HEK293 (cell line): ENCODE measurements around the gene LGALS7.
"Not testable (repeated sequence)": the region's sequence is repeated elsewhere in the genome, so short reads cannot be mapped to it uniquely, and the experiment has no call there.

Experiments used
- CTCF ChIA-PET: fragments of 350-600 bp; formaldehyde crosslinking; extraction: SDS; loops from one replicate; lab custom pipeline; 2021; ENCODE audit warnings: antibody characterized with exemption; lab: Yijun Ruan, JAX
- POLR2A ChIA-PET: fragments of 300-600 bp; formaldehyde crosslinking; extraction: SDS; loops from one replicate; lab custom pipeline; 2020; ENCODE audit warnings: antibody characterized with exemption, inconsistent platforms; lab: Yijun Ruan, JAX
- H3K27ac ChIP-seq: fragments of 200-500 bp; sonication (Bioruptor generic); 2 replicates; pipeline ENCODE4 v1.5.1; 2014; ENCODE audit warnings: low read depth, low read length, control low read depth, inconsistent platforms; ENCODE audit errors: extremely low read depth
- H3K36me3 ChIP-seq, 2 experiments: fragments of 200-500 bp in 1 of 2; sonication (Bioruptor generic) in 1 of 2; 1 replicate in 1 of 2; 2 replicates in 1 of 2; pipeline ENCODE4 v1.5.1; 2014 to 2017; ENCODE audit warnings: inconsistent platforms in 2 of 2, low read length in 2 of 2; ENCODE audit not compliant: control insufficient read depth in 2 of 2, insufficient read depth in 1 of 2
- H3K4me1 ChIP-seq: fragments of 200-500 bp; sonication (Bioruptor generic); 2 replicates; pipeline ENCODE4 v1.5.1; 2014; ENCODE audit warnings: mild to moderate bottlenecking, low read length, inconsistent platforms; ENCODE audit not compliant: control insufficient read depth, insufficient read depth
- H3K4me3 ChIP-seq: 2 replicates; pipeline ENCODE4 v1.5.1; 2011; ENCODE audit warnings: low read depth, mild to moderate bottlenecking, control low read depth, low read length, moderate library complexity
- H3K9me3 ChIP-seq: fragments of 200-500 bp; sonication (Bioruptor generic); 2 replicates; pipeline ENCODE4 v1.5.1; 2014; ENCODE audit warnings: low read depth, low read length, inconsistent platforms; ENCODE audit not compliant: control insufficient read depth, insufficient read depth
- KLF10 ChIP-seq: fragments of 450-650 bp; IDR thresholded peaks from 2 replicates; pipeline ENCODE4 v1.5.1; 2018; ENCODE audit warnings: missing biosample characterization, mild to moderate bottlenecking, missing genetic modification characterization
- KLF17 ChIP-seq: fragments of 450-650 bp; formaldehyde crosslinking; IDR thresholded peaks from 2 replicates; pipeline ENCODE4 v1.5.1; 2016; ENCODE audit warnings: missing biosample characterization, missing genetic modification characterization
- MZF1 ChIP-seq: fragments of 450-650 bp; formaldehyde crosslinking; IDR thresholded peaks from 2 replicates; pipeline ENCODE4 v1.5.1; 2017; ENCODE audit warnings: missing biosample characterization, missing genetic modification characterization, borderline replicate concordance
- WT1 ChIP-seq: fragments of 450-650 bp; formaldehyde crosslinking; IDR thresholded peaks from 2 replicates; pipeline ENCODE4 v1.5.1; 2016; ENCODE audit warnings: missing biosample characterization, missing genetic modification characterization
- ZBTB17 ChIP-seq: fragments of 450-650 bp; formaldehyde crosslinking; IDR thresholded peaks from 2 replicates; pipeline ENCODE4 v1.5.1; 2016; ENCODE audit warnings: missing biosample characterization, missing genetic modification characterization
- ZFP3 ChIP-seq: fragments of 450-650 bp; formaldehyde crosslinking; IDR thresholded peaks from 2 replicates; pipeline ENCODE4 v1.5.1; 2016; ENCODE audit warnings: low read depth, missing biosample characterization, missing genetic modification characterization
- ZNF114 ChIP-seq: fragments of 450-650 bp; formaldehyde crosslinking; IDR thresholded peaks from 2 replicates; pipeline ENCODE4 v1.5.0; 2017; ENCODE audit warnings: missing biosample characterization, missing genetic modification characterization
- ZNF121 ChIP-seq: fragments of 450-650 bp; formaldehyde crosslinking; IDR thresholded peaks from 2 replicates; pipeline ENCODE4 v1.5.1; 2016; ENCODE audit warnings: missing biosample characterization, missing genetic modification characterization
- ZNF16 ChIP-seq: fragments of 450-650 bp; formaldehyde crosslinking; IDR thresholded peaks from 2 replicates; pipeline ENCODE4 v1.5.1; 2016; ENCODE audit warnings: low read depth, missing biosample characterization, missing genetic modification characterization
- ZNF19 ChIP-seq: fragments of 450-650 bp; formaldehyde crosslinking; IDR thresholded peaks from 2 replicates; pipeline ENCODE4; 2016; ENCODE audit warnings: missing biosample characterization, missing genetic modification characterization, low read depth
- ZNF311 ChIP-seq: fragments of 450-650 bp; formaldehyde crosslinking; IDR thresholded peaks from 2 replicates; pipeline ENCODE4 v1.5.1; 2017; ENCODE audit warnings: missing biosample characterization, missing genetic modification characterization, borderline replicate concordance
- ZNF341 ChIP-seq: fragments of 450-650 bp; formaldehyde crosslinking; IDR thresholded peaks from 2 replicates; pipeline ENCODE4; 2016; ENCODE audit warnings: low read depth, missing biosample characterization, missing genetic modification characterization
- ZNF350 ChIP-seq: fragments of 450-650 bp; formaldehyde crosslinking; IDR thresholded peaks from 2 replicates; pipeline ENCODE4 v1.5.0; 2017; ENCODE audit warnings: missing biosample characterization, mild to moderate bottlenecking, missing genetic modification characterization
- ZNF354C ChIP-seq: fragments of 450-650 bp; formaldehyde crosslinking; IDR thresholded peaks from 2 replicates; pipeline ENCODE4 v1.5.1; 2016; ENCODE audit warnings: missing biosample characterization, missing genetic modification characterization, low read depth, borderline replicate concordance
- ZNF621 ChIP-seq: fragments of 450-650 bp; formaldehyde crosslinking; IDR thresholded peaks from 2 replicates; pipeline ENCODE4 v1.5.1; 2017; ENCODE audit warnings: missing biosample characterization, missing genetic modification characterization
- ZNF645 ChIP-seq: fragments of 450-650 bp; formaldehyde crosslinking; IDR thresholded peaks from 2 replicates; pipeline ENCODE4; 2016; ENCODE audit warnings: missing biosample characterization, missing genetic modification characterization
- ZNF658 ChIP-seq: fragments of 450-650 bp; formaldehyde crosslinking; IDR thresholded peaks from 2 replicates; pipeline ENCODE4; 2016; ENCODE audit warnings: missing biosample characterization, missing genetic modification characterization
- ZNF670 ChIP-seq: fragments of 450-650 bp; formaldehyde crosslinking; IDR thresholded peaks from 2 replicates; pipeline ENCODE4 v1.5.1; 2016; ENCODE audit warnings: missing biosample characterization, missing genetic modification characterization, low read depth
- ZNF785 ChIP-seq: fragments of 450-650 bp; formaldehyde crosslinking; IDR thresholded peaks from 2 replicates; pipeline ENCODE4 v1.5.1; 2016; ENCODE audit warnings: missing biosample characterization, missing genetic modification characterization
- ZNF843 ChIP-seq: fragments of 450-650 bp; formaldehyde crosslinking; IDR thresholded peaks from 2 replicates; pipeline ENCODE4 v1.5.1; 2016; ENCODE audit warnings: missing biosample characterization, missing genetic modification characterization
- TF ChIP-seq, protein P1 (sequence below): fragments of 450-650 bp; formaldehyde crosslinking; IDR thresholded peaks from 2 replicates; pipeline ENCODE4 v1.5.1; 2016; ENCODE audit warnings: missing biosample characterization, missing genetic modification characterization

The LGALS7 gene

DNA sequence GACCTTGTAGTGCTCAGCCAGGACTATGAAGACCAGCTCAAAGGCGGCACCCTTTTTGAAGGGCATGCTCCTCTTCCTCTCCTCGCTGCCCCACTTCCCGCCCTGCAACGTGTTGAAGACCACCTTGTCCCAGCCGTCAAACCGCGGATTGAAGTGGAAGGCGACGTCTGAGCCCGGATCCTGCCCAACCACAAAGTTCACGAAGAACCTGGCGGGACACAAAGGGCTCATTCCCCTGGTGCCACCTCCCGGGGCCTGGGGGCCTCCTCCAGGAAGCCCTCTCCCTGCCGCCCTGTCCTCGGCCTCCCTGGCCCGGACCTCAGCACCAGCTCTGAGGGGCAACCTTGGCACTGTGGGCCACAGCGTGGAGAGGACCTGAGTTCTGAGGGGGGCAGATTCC lies 35.4 kb upstream of the LGALS7 start:
- POLR2A ChIA-PET, result interaction anchor here (0.7 kb wide), 1 partner anchor 122 kb away, joined by 3 read pairs; the partner anchor contains the start of genes MRPS12 and SARS2
- no peaks in the 10 kb centered on the region; a peak in 1 of 3 replicates for H3K36me3 ChIP-seq
- H3K9me3 ChIP-seq, result no peaks in the 10 kb centered on the region
- CTCF ChIA-PET, result no interaction called here
- no peak overlapping the region for H3K27ac ChIP-seq
- no peak overlapping the region for H3K4me3 ChIP-seq
- TF ChIP-seq, protein P1, sequence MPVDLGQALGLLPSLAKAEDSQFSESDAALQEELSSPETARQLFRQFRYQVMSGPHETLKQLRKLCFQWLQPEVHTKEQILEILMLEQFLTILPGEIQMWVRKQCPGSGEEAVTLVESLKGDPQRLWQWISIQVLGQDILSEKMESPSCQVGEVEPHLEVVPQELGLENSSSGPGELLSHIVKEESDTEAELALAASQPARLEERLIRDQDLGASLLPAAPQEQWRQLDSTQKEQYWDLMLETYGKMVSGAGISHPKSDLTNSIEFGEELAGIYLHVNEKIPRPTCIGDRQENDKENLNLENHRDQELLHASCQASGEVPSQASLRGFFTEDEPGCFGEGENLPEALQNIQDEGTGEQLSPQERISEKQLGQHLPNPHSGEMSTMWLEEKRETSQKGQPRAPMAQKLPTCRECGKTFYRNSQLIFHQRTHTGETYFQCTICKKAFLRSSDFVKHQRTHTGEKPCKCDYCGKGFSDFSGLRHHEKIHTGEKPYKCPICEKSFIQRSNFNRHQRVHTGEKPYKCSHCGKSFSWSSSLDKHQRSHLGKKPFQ (tag by site-specific recombination), result no peak
- TF ChIP-seq ZNF19 (tag by site-specific recombination), result no peak
- TF ChIP-seq ZNF341 (tag by site-specific recombination), result no peak
- TF ChIP-seq ZNF114 (tag by site-specific recombination), result no peak
- no peak for TF ChIP-seq ZNF621 (tag by site-specific recombination)
- TF ChIP-seq ZFP3 (tag by site-specific recombination), result no peak
- no peak for TF ChIP-seq ZNF311 (tag by site-specific recombination)
- no peak for TF ChIP-seq ZNF645 (tag by site-specific recombination)
- no peak for TF ChIP-seq ZNF785 (tag by site-specific recombination)
- TF ChIP-seq ZNF670 (tag by site-specific recombination), result no peak
- TF ChIP-seq ZNF354C, result no peak
- TF ChIP-seq ZNF843 (tag by site-specific recombination), result no peak
- no peak for TF ChIP-seq ZNF16 (tag by site-specific recombination)
- no peak for TF ChIP-seq ZNF350 (tag by site-specific recombination)
- no peak for TF ChIP-seq ZNF658 (tag by site-specific recombination)
- TF ChIP-seq ZBTB17, result no peak
- TF ChIP-seq KLF10 (tag by site-specific recombination), result no peak
- no peak for TF ChIP-seq ZNF121
- TF ChIP-seq MZF1, result no peak
- H3K4me1 ChIP-seq, result no peaks in the 10 kb centered on the region

GRCh38 chr19:38807374-38808098 lies 34.2 kb upstream of the LGALS7 start:
- ChIA-PET CTCF (interaction anchor here (0.6 to 0.7 kb wide), 3 partner anchors 13 to 264 kb away, joined by 3 to 5 read pairs (median 4); no protein-coding TSS in a partner anchor), POLR2A (interaction anchor here (0.6 kb wide), 3 partner anchors 11 to 101 kb away, joined by 3 to 4 read pairs (median 3); no protein-coding TSS in a partner anchor)
- not testable (repeated sequence) for H3K4me1 ChIP-seq, H3K9me3 ChIP-seq, H3K27ac ChIP-seq, H3K4me3 ChIP-seq, H3K36me3 ChIP-seq
- peak; percentile 62 for TF ChIP-seq WT1 (tag by site-specific recombination)
- TF ChIP-seq KLF17, result peak; percentile 69
- TF ChIP-seq, all 188 proteins: peak for 2; not testable (repeated sequence) for 186
